Right ventricle myocardium inferior (tissue), 1 donor: ENCODE results near the gene LCN10. TPM values are rescaled to one million over a fixed set of nuclear protein-coding genes. Genes with fewer than 3 reads are reported as not detected.
"Not testable (repeated sequence)": the region's sequence is repeated elsewhere in the genome, so short reads cannot be mapped to it uniquely, and the experiment has no call there.

ENCODE experiments used
- ATAC-seq: fragments of 200-7000 bp; cut with Tn5 transposase; one replicate; pipeline ENCODE4 v1.9.1; 2020; ENCODE audit warnings: mild to moderate bottlenecking, moderate library complexity
- DNase-seq: peaks from one replicate; pipeline ENCODE4 v3.0.0; 2021; ENCODE audit errors: missing footprints
- intact Hi-C: fragments of 100-400 bp; cut with DNase I; formaldehyde crosslinking; loops from one replicate; pipeline ENCODE4 v1.11.0; 2022
- total RNA-seq: library from RNA; stranded (reverse); fragmentation: NEBNext Ultra II Directional; extraction: Animal tissue kit (Norgen Biotek cat#: 25700); gene quantifications from one replicate; pipeline ENCODE4 v1.2.1, GENCODE V29; 2021
- donor health status: DM: no; HTN: yes; CAD: no; lungs with severe emphysema.

LCN10 gene
- total RNA-seq, 1 donor from 2014 or later = 11.3 TPM

DNA sequence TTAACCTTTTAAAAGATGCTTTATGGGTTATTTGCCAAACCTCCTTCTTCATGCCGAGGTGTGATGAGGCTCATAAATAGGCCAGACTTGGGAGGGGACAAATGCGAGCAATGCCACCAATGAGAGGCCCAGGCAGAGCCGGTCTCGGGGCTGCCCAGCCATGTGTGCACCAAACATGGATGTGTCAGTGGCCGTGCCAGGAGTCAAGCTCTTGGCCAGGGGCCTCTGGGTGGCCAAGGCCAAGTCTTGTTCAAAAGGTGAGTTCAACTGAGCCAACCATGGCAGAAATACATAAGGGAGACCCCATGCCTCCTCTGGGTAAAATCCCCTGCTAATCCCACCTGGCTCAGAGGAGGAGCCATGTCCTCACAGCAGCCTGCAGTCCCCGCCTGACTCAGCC is 32.5 kb upstream of the LCN10 start:
- ATAC-seq = no peak
- intact Hi-C loops = no loop called here
- no peak for DNase-seq

DNA sequence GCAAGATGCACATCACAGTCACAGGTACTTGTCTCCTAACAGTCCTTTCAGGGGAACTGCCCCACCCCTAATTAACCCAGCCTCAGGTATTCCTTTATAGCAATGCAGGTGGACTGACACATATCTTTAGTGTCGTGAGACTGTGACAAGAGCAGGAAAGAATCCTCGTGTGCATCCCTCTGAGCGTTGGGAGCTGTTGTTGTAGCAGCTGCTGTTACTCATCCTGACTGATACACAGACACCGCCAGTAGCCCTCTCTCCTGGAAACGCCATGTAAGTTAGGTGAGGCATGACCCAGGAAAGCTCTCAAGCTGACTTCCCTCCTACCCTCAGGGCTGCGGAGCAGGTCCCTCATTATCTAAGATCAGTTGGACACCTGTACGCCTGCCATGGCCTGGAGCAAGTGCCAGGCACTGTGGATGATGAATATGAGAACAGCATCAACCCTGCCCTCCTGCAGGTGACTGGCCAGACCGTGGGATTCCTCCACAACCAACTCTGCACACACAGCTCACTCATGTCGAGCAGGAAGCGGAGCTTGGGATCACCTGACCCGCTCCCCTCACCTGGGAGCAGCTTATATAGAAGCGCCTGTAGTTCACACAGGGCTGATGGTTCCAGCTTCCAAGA is 31.8 kb upstream of the LCN10 start:
- DNase-seq (no peak), ATAC-seq (no peak)
- intact Hi-C loops = no loop called here

DNA sequence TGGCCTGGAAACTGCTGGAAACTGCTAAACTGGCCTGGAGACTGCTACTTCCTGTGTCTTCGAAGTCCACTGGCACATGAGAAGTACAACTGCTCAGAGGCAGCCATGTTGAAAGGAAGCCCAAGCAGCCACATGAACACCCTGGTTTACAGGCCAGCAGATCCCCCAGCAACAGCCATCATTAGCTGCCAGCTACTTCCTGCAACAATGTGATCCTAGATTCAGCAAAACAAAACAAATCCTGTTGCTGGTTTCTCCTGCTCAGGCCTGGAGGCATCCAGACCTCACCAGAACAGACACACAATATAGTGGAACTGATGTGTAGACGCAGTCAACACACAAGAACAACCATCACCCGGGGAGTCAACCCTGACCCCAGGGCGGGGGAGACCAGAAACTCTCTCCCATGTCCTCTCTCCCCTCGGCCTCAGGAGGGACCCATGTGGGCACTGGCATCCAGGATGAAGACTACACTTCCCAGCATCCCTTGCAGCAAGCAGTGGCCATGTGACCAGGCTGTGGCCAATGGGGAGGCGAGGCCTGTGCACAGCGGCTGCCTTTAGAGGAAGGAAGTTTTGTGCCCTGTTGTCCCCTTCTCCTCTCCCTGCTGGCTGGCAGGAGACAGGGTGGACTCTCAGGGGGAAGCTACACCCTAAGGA is 30.8 kb upstream of the LCN10 start:
- DNase-seq (peak; percentile 77), ATAC-seq (peak; percentile 48)
- intact Hi-C loops = no loop called here

GRCh38 chr9:136771907-136772415 is 29.2 kb upstream of the LCN10 start:
- DNase-seq (no peak), ATAC-seq (no peak)
- intact Hi-C loops = no loop called here

DNA sequence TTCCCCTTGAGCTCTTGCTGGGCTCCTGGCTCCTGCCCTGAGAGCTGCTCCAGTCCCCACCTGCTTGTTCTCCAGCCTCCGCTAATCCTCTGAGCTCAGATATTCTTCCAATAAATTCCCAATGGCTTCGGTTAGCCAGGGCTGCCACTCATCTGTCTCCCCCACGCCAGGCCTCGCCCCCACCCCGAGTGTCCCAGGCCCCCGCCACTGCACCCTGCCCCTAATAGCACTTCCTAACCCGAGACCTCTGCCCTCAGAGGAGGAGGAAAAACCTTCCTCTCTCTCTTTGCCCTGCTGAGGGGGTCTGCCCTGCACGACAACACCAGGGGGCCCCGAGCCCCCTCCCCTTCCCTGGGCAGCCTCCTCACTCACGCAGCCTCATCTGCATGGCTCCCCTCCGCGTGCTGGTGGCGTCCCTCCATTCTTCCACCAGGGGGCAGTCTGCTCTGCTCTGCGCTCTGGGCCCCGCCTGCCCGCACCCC is 27.0 kb upstream of the LCN10 start:
- intact Hi-C loops = no loop called here
- ATAC-seq = peak; percentile 47
- DNase-seq = no peak

GRCh38 chr9:136766410-136767120 is 23.8 kb upstream of the LCN10 start:
- intact Hi-C loops, ATAC-seq: not testable (repeated sequence)
- peak; percentile 72 for DNase-seq

- intact Hi-C loops, ATAC-seq, DNase-seq: not testable (repeated sequence)
Observed at GRCh38 chr9:136765745-136766409, 23.1 kb upstream of the LCN10 start.

GRCh38 chr9:136765041-136765440 is 22.3 kb upstream of the LCN10 start:
- ATAC-seq (peak; percentile 24), DNase-seq (no peak)
- intact Hi-C loops = no loop called here

- DNase-seq (no peak), ATAC-seq (no peak)
- intact Hi-C loops = no loop called here
Observed at GRCh38 chr9:136764301-136764891, 21.7 kb upstream of the LCN10 start, which contains the start of gene LCN15. TSS of gene LCN15 (minus strand) at chr9:136764518. CDS start at chr9:136764488, 30 bp downstream.

DNA sequence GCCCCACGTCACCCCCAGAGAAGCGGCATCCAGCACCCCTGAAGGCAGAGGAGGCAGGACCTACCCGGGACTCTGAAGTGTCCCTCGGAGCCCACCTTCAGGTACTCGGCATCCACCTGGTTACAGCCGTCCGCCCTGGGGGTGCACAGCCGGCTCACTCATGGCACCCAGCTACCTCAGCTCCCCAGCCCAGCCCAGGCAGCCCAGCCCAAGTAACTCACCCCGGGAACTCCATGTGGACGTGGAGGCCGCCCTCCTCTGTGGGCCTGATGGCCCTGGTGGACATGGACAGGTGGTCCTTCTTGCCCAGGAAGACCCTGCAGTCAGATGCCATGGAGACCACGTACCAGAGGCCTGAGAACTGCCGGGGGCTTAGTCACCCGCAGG is 20.9 kb upstream of the LCN10 start:
- intact Hi-C loops = no loop called here
- DNase-seq = no peak
- ATAC-seq = no peak

DNA sequence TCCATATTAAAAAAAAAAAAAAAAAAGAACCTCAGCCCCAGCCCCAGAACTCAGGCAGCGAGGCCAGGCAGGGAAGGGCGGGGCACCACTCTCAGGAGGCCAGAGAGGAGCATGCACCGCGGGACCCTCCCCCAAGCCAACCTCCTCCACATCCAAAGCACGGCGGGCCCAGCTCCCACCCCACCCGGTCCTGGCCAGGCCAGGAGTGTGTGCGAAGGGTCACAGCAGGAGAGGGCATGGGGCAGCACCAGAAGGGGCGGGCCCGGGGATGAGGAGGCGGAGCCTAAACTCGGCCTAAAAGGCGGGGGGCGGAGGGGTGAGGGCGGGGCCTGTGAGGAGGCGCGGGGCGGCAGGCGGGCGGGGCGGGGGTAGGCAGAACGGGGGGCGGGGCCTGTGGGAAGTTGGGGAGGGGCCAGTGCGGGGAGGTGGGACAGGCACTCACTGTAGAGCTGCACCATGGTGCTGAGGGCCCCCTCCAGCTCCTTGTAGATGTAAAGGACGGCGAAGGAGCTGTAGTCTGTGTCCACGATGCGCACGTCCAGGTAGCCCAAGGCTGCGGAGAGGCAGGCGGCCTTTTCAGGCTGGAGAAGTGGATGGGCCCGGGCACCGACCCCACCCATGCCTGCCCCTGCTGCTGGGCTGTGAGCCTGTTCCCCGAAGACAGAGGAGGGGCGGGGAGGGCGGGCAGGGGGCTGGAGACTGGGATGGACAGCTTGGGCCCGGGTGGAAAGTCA is 20.3 kb upstream of the LCN10 start:
- ATAC-seq = peak; percentile 26
- intact Hi-C loops = no loop called here
- peak; percentile 74 for DNase-seq

DNA sequence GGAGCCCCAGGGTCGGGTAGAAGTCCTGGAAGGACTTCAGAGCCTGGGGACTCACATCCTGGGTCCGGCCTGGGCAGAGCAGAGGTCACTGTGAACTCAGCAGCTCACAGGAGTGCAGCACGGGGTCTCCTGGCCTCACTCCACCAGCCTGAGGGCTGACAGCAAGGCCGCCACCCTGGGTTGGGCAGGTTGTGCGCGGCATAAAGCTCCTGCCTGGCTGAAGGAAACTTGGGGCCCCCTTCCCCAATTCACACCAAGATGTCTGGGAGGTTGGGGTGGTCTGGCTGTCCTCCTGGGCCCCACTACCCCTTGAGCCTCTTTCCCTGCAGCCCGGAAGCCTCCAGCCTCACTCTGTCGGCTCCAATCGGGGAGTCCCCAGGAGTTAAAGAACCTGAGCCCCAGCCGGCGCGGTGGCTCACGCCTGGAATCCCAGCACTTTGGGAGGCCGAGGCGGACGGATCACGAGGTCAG is 19.5 kb upstream of the LCN10 start:
- intact Hi-C loops = no loop called here
- ATAC-seq (no peak), DNase-seq (no peak)

- ATAC-seq (no peak), DNase-seq (no peak)
- intact Hi-C loops = no loop called here
Observed at GRCh38 chr9:136761545-136761981, 18.8 kb upstream of the LCN10 start.

- DNase-seq, intact Hi-C loops: not testable (repeated sequence)
- peak; percentile 14 for ATAC-seq
Observed at GRCh38 chr9:136760834-136761544, 18.2 kb upstream of the LCN10 start.

DNA sequence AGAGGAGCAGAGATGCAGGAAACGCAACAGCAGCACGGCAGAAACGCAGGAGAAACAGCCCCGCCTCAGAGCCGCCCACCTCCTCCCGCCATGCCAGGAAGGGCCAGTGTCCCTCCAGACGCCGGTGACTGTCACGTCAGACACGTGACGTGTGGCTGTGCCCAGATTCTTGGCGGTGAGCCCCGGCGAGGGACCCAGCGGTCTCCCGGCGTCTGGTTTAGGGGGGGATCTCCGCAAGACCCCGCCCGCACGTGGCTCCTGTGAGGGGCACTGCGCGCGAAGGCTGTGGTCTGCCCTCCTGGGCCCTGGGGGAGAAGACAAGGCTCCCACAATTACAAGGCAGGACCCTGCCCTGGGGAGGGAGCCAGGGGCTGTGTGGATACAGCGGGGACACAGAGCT is 17.7 kb upstream of the LCN10 start:
- ATAC-seq = no peak
- no peak for DNase-seq
- intact Hi-C loops = no loop called here

DNA sequence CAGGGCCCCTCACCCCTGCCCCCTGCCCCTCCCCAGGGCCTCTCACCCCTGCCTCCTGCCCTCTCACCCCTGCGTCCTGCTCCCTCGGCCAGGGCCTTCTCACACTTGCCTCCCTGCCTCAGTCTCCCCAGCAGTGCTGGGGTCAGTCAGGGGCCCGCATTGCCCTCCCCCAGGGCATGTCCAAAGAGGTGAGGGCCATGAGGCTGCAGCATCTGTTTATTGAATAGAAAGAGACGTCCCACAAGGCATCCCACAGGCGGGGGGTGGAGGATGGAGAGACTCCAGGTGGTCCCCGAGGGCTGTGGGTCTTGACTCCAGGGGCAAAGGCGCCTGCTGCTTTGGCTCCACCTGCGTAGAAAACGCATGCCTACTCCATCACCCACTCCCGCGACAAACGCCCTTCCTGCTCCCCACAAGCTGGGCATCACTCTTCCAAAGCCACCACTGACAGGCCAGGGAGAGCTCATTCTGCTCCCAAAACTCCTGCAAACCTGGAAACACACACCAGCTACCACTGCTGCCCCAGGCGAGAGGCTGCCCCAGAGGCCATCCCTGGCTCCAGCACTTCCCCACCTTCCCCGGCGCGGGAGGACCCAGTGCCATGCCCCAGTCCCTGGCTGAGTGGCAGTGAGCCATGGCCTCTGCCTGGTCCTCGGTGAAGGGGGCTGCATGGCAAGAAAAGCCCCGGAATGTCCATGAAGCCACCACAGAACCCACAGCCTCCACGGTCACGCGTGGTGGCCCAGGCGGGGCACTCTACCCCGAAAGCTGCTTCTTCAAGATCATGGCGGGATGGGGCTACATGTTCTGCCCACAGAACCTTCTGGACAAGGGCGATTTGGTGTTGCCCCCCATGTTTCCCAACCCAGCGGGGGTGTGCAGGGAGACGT is 16.9 kb upstream of the LCN10 start:
- intact Hi-C loops = no loop called here
- ATAC-seq (no peak), DNase-seq (no peak)
